ENCODE measurements around the gene TSPEAR. TPM values are rescaled to one million over a fixed set of nuclear protein-coding genes. Genes with fewer than 3 reads are reported as not detected.

Gene TSPEAR
- total RNA-seq, 2 experiments from 2014 or later = not detected

DNA sequence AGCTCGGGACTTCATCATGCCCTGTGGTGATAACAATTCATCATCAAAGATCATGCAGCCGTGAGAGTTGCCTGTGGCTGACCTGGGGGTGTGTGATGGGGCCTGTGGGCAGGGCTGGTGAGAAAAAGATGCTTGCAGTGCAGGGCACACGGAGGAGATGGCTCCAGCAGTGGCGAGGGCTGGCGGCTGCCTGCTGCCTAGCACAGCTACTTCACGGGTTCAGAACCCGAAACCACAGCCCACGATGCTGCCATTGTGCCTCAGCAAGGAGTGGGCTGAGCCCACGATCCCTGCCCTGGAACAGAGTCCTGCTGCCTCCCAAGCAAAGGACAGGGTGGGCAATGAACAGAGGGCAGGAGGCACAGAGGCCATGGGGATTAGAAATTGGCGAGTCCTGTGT is 85.1 kb downstream of the TSPEAR start:
- intact Hi-C loops (cut with DNase I, micrococcal nuclease) = no loop called here
- Histone ChIP-seq H3K27me3 (ENCODE audit: control insufficient read depth in 1 of 2, insufficient read depth in 2 of 2, low read length in 2 of 2) (no peaks in the 10 kb centered on the region), H3K27ac (ENCODE audit: low read depth in 1 of 2, low read length in 2 of 2) (no peak overlapping the region), H3K4me1 (ENCODE audit: insufficient read depth, low read length) (peaks cover 47% of the 10 kb centered on the region), H3K36me3 (ENCODE audit: insufficient read depth, low read length) (no peaks in the 10 kb centered on the region), H3K9me3 (ENCODE audit: control insufficient read depth in 1 of 2, insufficient read depth in 1 of 2, low read length in 2 of 2) (peaks cover 29 to 37% of the 10 kb centered on the region in 2 experiments), H3K4me3 (ENCODE audit: low read length) (no peak overlapping the region)
- Mint-ChIP-seq H3K4me3 (no peak overlapping the region), H3K27me3 (no peaks in the 10 kb centered on the region), H3K27ac (no peak overlapping the region), H3K36me3 (ENCODE audit: low read depth) (peaks cover 45% of the 10 kb centered on the region), H3K4me1 (ENCODE audit: low read depth) (peaks cover 25% of the 10 kb centered on the region), H3K9me3 (peaks cover 21% of the 10 kb centered on the region)
- ChIA-PET POLR2A (no interaction called here), CTCF (no interaction called here)
- DNase-seq (peak in 1 of 14 experiments; percentile 68), ATAC-seq (ENCODE audit: poor library complexity) (no peak)
- TF ChIP-seq, protein P1, sequence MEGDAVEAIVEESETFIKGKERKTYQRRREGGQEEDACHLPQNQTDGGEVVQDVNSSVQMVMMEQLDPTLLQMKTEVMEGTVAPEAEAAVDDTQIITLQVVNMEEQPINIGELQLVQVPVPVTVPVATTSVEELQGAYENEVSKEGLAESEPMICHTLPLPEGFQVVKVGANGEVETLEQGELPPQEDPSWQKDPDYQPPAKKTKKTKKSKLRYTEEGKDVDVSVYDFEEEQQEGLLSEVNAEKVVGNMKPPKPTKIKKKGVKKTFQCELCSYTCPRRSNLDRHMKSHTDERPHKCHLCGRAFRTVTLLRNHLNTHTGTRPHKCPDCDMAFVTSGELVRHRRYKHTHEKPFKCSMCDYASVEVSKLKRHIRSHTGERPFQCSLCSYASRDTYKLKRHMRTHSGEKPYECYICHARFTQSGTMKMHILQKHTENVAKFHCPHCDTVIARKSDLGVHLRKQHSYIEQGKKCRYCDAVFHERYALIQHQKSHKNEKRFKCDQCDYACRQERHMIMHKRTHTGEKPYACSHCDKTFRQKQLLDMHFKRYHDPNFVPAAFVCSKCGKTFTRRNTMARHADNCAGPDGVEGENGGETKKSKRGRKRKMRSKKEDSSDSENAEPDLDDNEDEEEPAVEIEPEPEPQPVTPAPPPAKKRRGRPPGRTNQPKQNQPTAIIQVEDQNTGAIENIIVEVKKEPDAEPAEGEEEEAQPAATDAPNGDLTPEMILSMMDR (IDR thresholded peaks at IDR 0.05) = no peak

GRCh38 chr21:44625756-44626155 is 85.6 kb downstream of the TSPEAR start:
- H3K27ac Mint-ChIP-seq = no peak overlapping the region
- CTCF ChIA-PET = no interaction called here
- Histone ChIP-seq H3K36me3 (ENCODE audit: insufficient read depth, low read length) (no peaks in the 10 kb centered on the region), H3K9me3 (ENCODE audit: control insufficient read depth in 1 of 2, insufficient read depth in 1 of 2, low read length in 2 of 2) (peaks cover 24 to 36% of the 10 kb centered on the region in 2 experiments), H3K27ac (ENCODE audit: low read depth in 1 of 2, low read length in 2 of 2) (no peak overlapping the region), H3K4me1 (ENCODE audit: insufficient read depth, low read length) (peaks cover 46% of the 10 kb centered on the region), H3K4me3 (ENCODE audit: low read length) (no peak overlapping the region), H3K27me3 (ENCODE audit: control insufficient read depth in 1 of 2, insufficient read depth in 2 of 2, low read length in 2 of 2) (no peaks in the 10 kb centered on the region)
- H3K36me3 Mint-ChIP-seq (ENCODE audit: low read depth) = peaks cover 43% of the 10 kb centered on the region
- no peak overlapping the region for H3K4me3 Mint-ChIP-seq
- no peak for DNase-seq
- H3K4me1 Mint-ChIP-seq (ENCODE audit: low read depth) = peaks cover 23% of the 10 kb centered on the region
- TF ChIP-seq, protein P1 (IDR thresholded peaks at IDR 0.05) = no peak
- H3K9me3 Mint-ChIP-seq = peaks cover 22% of the 10 kb centered on the region
- intact Hi-C loops (cut with DNase I, micrococcal nuclease) = no loop called here
- no peak for ATAC-seq (ENCODE audit: poor library complexity)
- POLR2A ChIA-PET = no interaction called here
- H3K27me3 Mint-ChIP-seq = no peaks in the 10 kb centered on the region

DNA sequence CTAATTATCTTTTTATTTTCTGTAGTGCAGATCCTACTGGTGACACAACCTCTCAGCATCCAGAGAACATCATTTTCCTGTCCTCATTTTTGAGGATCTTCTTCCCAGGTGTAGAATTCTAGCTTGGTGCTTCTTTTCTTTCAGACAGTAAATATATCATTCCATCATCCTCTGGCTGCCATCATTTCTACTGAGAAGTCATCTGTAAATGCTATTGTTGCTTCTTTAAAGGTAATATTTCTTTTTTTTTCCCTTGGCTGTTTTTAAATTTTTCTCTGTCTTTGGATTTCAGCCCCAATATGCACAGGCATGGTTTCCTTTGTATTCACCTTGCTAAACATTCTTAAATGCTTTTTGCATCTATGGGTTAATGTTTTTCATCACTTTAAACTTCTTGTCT is 87.8 kb downstream of the TSPEAR start:
- intact Hi-C loops (cut with DNase I, micrococcal nuclease) = no loop called here
- DNase-seq (no peak), ATAC-seq (ENCODE audit: poor library complexity) (no peak)
- CTCF ChIA-PET = no interaction called here
- Mint-ChIP-seq H3K36me3 (ENCODE audit: low read depth) (peaks cover 51% of the 10 kb centered on the region), H3K4me1 (ENCODE audit: low read depth) (peaks cover 28% of the 10 kb centered on the region), H3K9me3 (peaks cover 28% of the 10 kb centered on the region), H3K27ac (no peak overlapping the region), H3K4me3 (no peak overlapping the region), H3K27me3 (no peaks in the 10 kb centered on the region)
- no peak overlapping the region for H3K27ac ChIP-seq (ENCODE audit: low read depth in 1 of 2, low read length in 2 of 2)
- H3K27me3 ChIP-seq (ENCODE audit: control insufficient read depth in 1 of 2, insufficient read depth in 2 of 2, low read length in 2 of 2) = no peaks in the 10 kb centered on the region
- H3K4me3 ChIP-seq (ENCODE audit: low read length) = no peak overlapping the region
- POLR2A ChIA-PET = no interaction called here
- H3K4me1 ChIP-seq (ENCODE audit: insufficient read depth, low read length) = peaks cover 36% of the 10 kb centered on the region
- no peaks in the 10 kb centered on the region for H3K36me3 ChIP-seq (ENCODE audit: insufficient read depth, low read length)
- TF ChIP-seq, protein P1 (IDR thresholded peaks at IDR 0.05) = no peak
- H3K9me3 ChIP-seq (ENCODE audit: control insufficient read depth in 1 of 2, insufficient read depth in 1 of 2, low read length in 2 of 2) = peaks cover 15 to 27% of the 10 kb centered on the region in 2 experiments
